Mesodermal cell (in vitro differentiated cells): ENCODE results near the gene CADM1. TPM values are rescaled to one million over a fixed set of nuclear protein-coding genes. Genes with fewer than 3 reads are reported as not detected.
A peak's percentile ranks its signal among the peaks of the same experiment; 100 is the strongest.

ENCODE experiments used
- H3K27ac ChIP-seq: 2 replicates; pipeline ENCODE4 v1.7.0; 2013; ENCODE audit warnings: mild to moderate bottlenecking, low read depth, low read length, moderate library complexity; ENCODE audit not compliant: severe bottlenecking
- H3K36me3 ChIP-seq: 2 replicates; pipeline ENCODE4 v1.7.1; 2013; ENCODE audit warnings: mild to moderate bottlenecking, low read length, moderate library complexity; ENCODE audit not compliant: control insufficient read depth, insufficient read depth
- H3K4me1 ChIP-seq: one replicate; pipeline ENCODE4 v1.7.1; 2013; ENCODE audit warnings: mild to moderate bottlenecking, low read length; ENCODE audit not compliant: insufficient read depth, control insufficient read depth, poor library complexity, severe bottlenecking
- H3K4me3 ChIP-seq: 2 replicates; pipeline ENCODE4 v1.7.0; 2013; ENCODE audit warnings: low read length, control low read depth, mild to moderate bottlenecking; ENCODE audit not compliant: insufficient read depth, poor library complexity, severe bottlenecking; ENCODE audit errors: extremely low read depth
- H3K9me3 ChIP-seq: 2 replicates; pipeline ENCODE4 v1.7.1; 2013; ENCODE audit warnings: mild to moderate bottlenecking, low read length, moderate library complexity; ENCODE audit not compliant: control insufficient read depth
- WGBS, 2 experiments: methylation state at CpG; one replicate each; pipeline ENCODE4 v1.1.5; 2013; ENCODE audit warnings: missing lambda C conversion rate in 2 of 2; ENCODE audit not compliant: insufficient coverage in 2 of 2; 5-methylcytosine and 5-hydroxymethylcytosine counted together
- polyA plus RNA-seq, 2 experiments: library from polyadenylated mRNA; stranded (reverse); fragments of 50-300 nt; gene quantifications; one replicate each; pipeline ENCODE4 v1.2.3, GENCODE V29; 2013

Gene CADM1
- polyA plus RNA-seq (2013, experiment 1 of 2) = 66.6 TPM
- 61.3 TPM for polyA plus RNA-seq (2013, experiment 2 of 2)

GRCh38 chr11:115504276-115505158, at the start of gene CADM1:
CADM1 (minus strand) TSS chr11:115504415.
- Histone ChIP-seq H3K4me3 (peak within 1 kb of the TSS; percentile 80), H3K36me3 (no peaks in the 10 kb centered on the region), H3K4me1 (peaks cover 20% of the 10 kb centered on the region), H3K27ac (peak within 1 kb of the TSS; percentile 68), H3K9me3 (no peaks in the 10 kb centered on the region)
- 0 to 1% methylated on average over 39 to 54 of the region's 76 CpGs for WGBS, 2 experiments

- WGBS, 2 experiments = 87 to 98% methylated on average over 6 to 7 of the region's 15 CpGs
- Histone ChIP-seq H3K4me3 (no peak overlapping the region), H3K36me3 (no peaks in the 10 kb centered on the region), H3K9me3 (no peaks in the 10 kb centered on the region), H3K4me1 (peaks cover 21% of the 10 kb centered on the region), H3K27ac (no peak overlapping the region)
Observed at GRCh38 chr11:115552773-115553438, 48.7 kb upstream of the CADM1 start.

- Histone ChIP-seq H3K36me3 (no peaks in the 10 kb centered on the region), H3K4me1 (peaks cover 21% of the 10 kb centered on the region), H3K9me3 (no peaks in the 10 kb centered on the region), H3K4me3 (no peak overlapping the region), H3K27ac (no peak overlapping the region)
- whole genome bisulfite sequencing, 2 experiments = 88 to 94% methylated on average over 6 of the region's 7 CpGs
Observed at GRCh38 chr11:115552151-115552772, 48.0 kb upstream of the CADM1 start.

- 93 to 97% methylated on average over 6 to 14 of the region's 17 CpGs for WGBS, 2 experiments
- no peak overlapping the region for H3K4me3 ChIP-seq
- H3K36me3 ChIP-seq = no peaks in the 10 kb centered on the region
- peaks cover 16% of the 10 kb centered on the region for H3K4me1 ChIP-seq
- H3K9me3 ChIP-seq = no peaks in the 10 kb centered on the region
- no peak overlapping the region for H3K27ac ChIP-seq
Observed at GRCh38 chr11:115550291-115551059, 46.3 kb upstream of the CADM1 start.

DNA sequence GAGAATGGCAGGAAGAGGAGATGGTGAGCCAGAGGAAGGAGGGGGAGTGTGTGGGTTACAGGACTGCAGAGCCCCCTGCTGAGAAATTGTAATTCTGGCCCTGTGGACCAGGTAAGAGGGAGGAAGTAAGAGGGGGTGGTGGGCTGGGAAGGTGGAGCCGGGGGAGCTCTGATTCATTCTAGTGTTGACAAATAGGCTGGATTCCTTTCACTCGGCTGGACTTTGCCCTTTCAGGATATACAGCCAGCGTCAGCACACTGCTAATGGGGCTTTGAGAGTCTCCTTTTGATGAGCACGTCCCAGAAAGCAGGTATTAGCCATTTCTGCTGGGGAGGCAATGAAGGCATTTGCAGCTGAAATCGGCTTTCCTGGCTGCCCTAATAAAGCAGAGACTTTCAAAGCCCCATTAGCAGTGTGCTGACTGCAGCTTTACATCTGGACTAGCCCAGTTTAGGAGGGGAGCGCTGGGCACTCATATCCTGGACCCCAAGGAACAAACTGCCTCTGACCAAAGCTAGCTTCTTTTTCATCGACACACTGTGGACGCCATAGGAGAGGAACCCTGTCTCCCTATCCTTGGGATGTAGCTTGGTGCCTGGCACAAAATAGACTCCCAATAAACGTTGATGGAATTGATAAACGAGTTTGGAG, 44.8 kb upstream of the CADM1 start:
- H3K27ac ChIP-seq = no peak overlapping the region

GRCh38 chr11:115545581-115546210, 41.5 kb upstream of the CADM1 start:
- H3K4me3 ChIP-seq = no peak overlapping the region
- no peak overlapping the region for H3K27ac ChIP-seq
- WGBS, 2 experiments = 82 to 84% methylated on average over 2 of the region's 2 CpGs
- H3K36me3 ChIP-seq = no peaks in the 10 kb centered on the region
- H3K9me3 ChIP-seq = no peaks in the 10 kb centered on the region
- peaks cover 12% of the 10 kb centered on the region for H3K4me1 ChIP-seq

More for the DNA sequence above, 44.8 kb upstream of the CADM1 start:
- Histone ChIP-seq H3K4me3 (no peak overlapping the region), H3K9me3 (no peaks in the 10 kb centered on the region), H3K36me3 (no peaks in the 10 kb centered on the region), H3K4me1 (peaks cover 12% of the 10 kb centered on the region)
- WGBS, 2 experiments = 38 to 45% methylated on average over 9 to 10 of the region's 10 CpGs

DNA sequence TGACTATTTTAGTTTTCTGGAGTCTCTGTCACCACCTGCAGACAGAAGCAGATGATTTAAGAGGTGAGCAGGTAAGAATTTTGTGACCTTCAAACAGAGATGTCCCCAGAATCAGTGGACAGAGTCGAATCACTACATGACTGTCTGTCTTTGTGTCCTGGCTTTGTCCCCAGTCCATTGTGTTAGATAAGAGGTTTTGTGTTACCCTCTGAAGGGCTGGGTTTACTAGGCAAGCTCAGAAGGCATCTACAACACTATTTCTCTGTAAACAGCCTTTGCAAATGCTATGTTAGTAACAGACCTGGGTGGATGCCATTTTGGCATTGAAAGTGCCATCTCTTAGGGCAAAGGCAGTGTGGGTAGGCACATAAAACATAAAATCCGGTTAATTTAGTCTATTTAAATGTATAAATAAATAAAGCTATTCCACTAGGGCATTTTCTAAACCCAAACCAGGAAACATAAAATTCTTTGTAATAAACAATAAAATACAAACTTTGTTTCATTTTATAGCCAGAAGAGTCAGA, 40.3 kb upstream of the CADM1 start:
- H3K27ac ChIP-seq = no peak overlapping the region
- no peak overlapping the region for H3K4me3 ChIP-seq
- H3K4me1 ChIP-seq = peaks cover 5% of the 10 kb centered on the region
- 57% methylated on average over 1 of the region's 2 CpGs; no CpG with 5 or more reads in 1 of the 2 experiments for WGBS, 2 experiments
- H3K9me3 ChIP-seq = no peaks in the 10 kb centered on the region
- no peaks in the 10 kb centered on the region for H3K36me3 ChIP-seq

DNA sequence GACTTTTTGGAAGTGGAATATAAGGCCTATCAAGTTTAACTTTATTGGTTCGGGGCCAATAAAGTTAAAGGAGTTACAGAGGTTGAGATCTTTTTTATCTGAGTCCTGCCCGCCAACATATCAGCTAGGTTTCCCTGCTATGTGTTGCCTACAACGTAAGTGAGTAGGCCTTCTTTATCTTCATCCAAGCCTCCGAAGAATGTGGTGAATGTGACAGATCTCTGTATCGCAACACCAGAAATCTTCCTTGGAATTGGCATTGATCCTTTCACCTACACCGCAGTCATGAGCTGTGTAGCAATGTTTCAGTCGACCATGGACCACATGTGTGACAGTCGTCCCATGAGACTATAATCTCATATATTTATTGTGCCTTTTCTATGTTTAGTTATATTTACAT, 37.3 kb upstream of the CADM1 start:
- no peaks in the 10 kb centered on the region for H3K4me1 ChIP-seq
- 78 to 86% methylated on average over 5 of the region's 8 CpGs for WGBS, 2 experiments
- H3K27ac ChIP-seq = no peak overlapping the region
- H3K36me3 ChIP-seq = no peaks in the 10 kb centered on the region
- H3K9me3 ChIP-seq = no peaks in the 10 kb centered on the region
- no peak overlapping the region for H3K4me3 ChIP-seq

DNA sequence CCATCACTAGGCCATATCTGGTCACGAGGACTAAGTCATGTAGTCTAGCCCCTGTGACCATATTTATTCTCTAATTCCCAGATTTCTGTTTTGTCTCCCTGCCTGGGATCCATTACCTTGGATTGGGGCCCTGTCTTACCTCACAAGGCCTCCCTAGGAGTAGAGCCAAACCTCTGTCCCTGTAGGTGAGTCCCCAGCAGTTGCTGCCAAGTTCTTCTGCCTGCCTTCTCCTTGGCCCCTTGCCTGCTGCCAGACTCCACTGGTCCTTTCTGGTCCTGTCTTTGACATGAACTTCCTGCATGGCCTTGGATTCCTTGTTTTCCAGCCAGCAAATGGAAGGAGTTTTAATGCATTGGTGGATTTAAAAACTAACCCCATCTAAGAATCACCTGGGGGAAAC, 35.6 kb upstream of the CADM1 start:
- no peaks in the 10 kb centered on the region for H3K9me3 ChIP-seq
- no peaks in the 10 kb centered on the region for H3K36me3 ChIP-seq
- no peak overlapping the region for H3K4me3 ChIP-seq
- no peaks in the 10 kb centered on the region for H3K4me1 ChIP-seq
- no peak overlapping the region for H3K27ac ChIP-seq
- WGBS, 2 experiments = 83% methylated on average over 1 of the region's 1 CpG; no CpG with 5 or more reads in 1 of the 2 experiments
